OCI-LY1 (cell line): ENCODE measurements around the gene DAPK2.

Source experiments
- CTCF ChIP-seq: fragments of 200-600 bp; sonication (generic), shearing (Covaris generic); IDR thresholded peaks from 2 replicates; pipeline ENCODE4 v1.5.1; 2017; ENCODE audit warnings: mild to moderate bottlenecking, antibody characterized with exemption, low read length, moderate library complexity, mixed read lengths
- EZH2 ChIP-seq: fragments of 200-600 bp; sonication (generic), shearing (Covaris generic); IDR thresholded peaks from 2 replicates; pipeline ENCODE4 v1.8.0; 2017; ENCODE audit warnings: borderline replicate concordance, mixed run types, mild to moderate bottlenecking, antibody characterized with exemption, low read length, moderate library complexity, mixed read lengths

- TF ChIP-seq CTCF (no peak), EZH2 (no peak)
These were observed 158.1 kb downstream of the DAPK2 start for GRCh38 chr15:63888146-63888545.
